Activated CD4-positive, alpha-beta T cell treated with anti-CD3 and anti-CD28 coated beads for 36 hours (primary cell): Measurements from ENCODE around the gene TXK. TPM values are rescaled to one million over a fixed set of nuclear protein-coding genes. Genes with fewer than 3 reads are reported as not detected.
A peak's percentile ranks its signal among the peaks of the same experiment; 100 is the strongest.

Experiments
- ATAC-seq: fragments of 200-7000 bp; cut with Tn5 transposase; one replicate; pipeline ENCODE4 v1.10.0; 2021; ENCODE audit warnings: mild to moderate bottlenecking, moderate library complexity
- CTCF ChIA-PET: fragments of 350-600 bp; sonication (Branson Sonifier 250); formaldehyde crosslinking; loops from one replicate; lab custom pipeline; 2021; ENCODE audit warnings: antibody characterized with exemption; lab: Charles Lee
- POLR2A ChIA-PET: fragments of 350-600 bp; sonication (Branson Sonifier 250); formaldehyde crosslinking; loops from one replicate; lab custom pipeline; 2021; ENCODE audit warnings: antibody characterized with exemption, inconsistent platforms; lab: Charles Lee
- DNase-seq: peaks from one replicate; pipeline ENCODE4 v3.0.0-alpha.2; 2020
- H3K27ac Mint-ChIP-seq: one replicate; pipeline ENCODE4 v1.8.0; 2021; ENCODE audit warnings: mixed read lengths
- H3K27me3 Mint-ChIP-seq: one replicate; pipeline ENCODE4 v1.8.0; 2021; ENCODE audit warnings: mixed read lengths
- H3K36me3 Mint-ChIP-seq: one replicate; pipeline ENCODE4 v1.8.0; 2021; ENCODE audit warnings: low read depth, mixed read lengths
- H3K4me1 Mint-ChIP-seq: one replicate; pipeline ENCODE4 v1.8.0; 2021; ENCODE audit warnings: mixed read lengths
- H3K4me3 Mint-ChIP-seq: one replicate; pipeline ENCODE4 v1.8.0; 2021; ENCODE audit warnings: mild to moderate bottlenecking, moderate library complexity, mixed read lengths
- H3K9me3 Mint-ChIP-seq: one replicate; pipeline ENCODE4 v1.8.0; 2021; ENCODE audit warnings: low read depth, mixed read lengths
- intact Hi-C, 2 experiments: fragments of 100-400 bp; cut with DNase I in 1 of 2; cut with micrococcal nuclease in 1 of 2; formaldehyde crosslinking; loops; one replicate each; pipeline versions ENCODE4 v1.14.2 to v1.15.1; 2022 to 2024; cut with DNase I, micrococcal nuclease
- total RNA-seq, 2 experiments: library from RNA; stranded (reverse); gene quantifications; one replicate each; pipeline ENCODE4 v1.2.3, GENCODE V29; 2021

TXK gene
- total RNA-seq, 2 experiments from 2014 or later, result 11.2 to 18.2 TPM

- peaks cover 5% of the 10 kb centered on the region for H3K27me3 Mint-ChIP-seq
- H3K27ac Mint-ChIP-seq, result no peak overlapping the region
- no peaks in the 10 kb centered on the region for H3K9me3 Mint-ChIP-seq
- ChIA-PET POLR2A (interaction anchor here (0.6 kb wide), 1 partner anchor 9 kb away, joined by 7 read pairs; no protein-coding TSS in a partner anchor), CTCF (interaction anchor here (0.6 to 0.9 kb wide), 2 partner anchors 11 to 102 kb away, joined by 3 to 7 read pairs; partner anchors contain the start of genes CNGA1 and NIPAL1)
- intact Hi-C loops, result loop anchor here in 1 of 2 experiments (1.0 kb wide), 1 partner anchor 9 kb away; no protein-coding TSS in a partner anchor
- ATAC-seq (peak; percentile 96), DNase-seq (no peak)
- no peak overlapping the region for H3K4me3 Mint-ChIP-seq
- peaks cover 11% of the 10 kb centered on the region for H3K36me3 Mint-ChIP-seq
- H3K4me1 Mint-ChIP-seq, result peaks cover 23% of the 10 kb centered on the region
Observed at GRCh38 chr4:48027653-48028052, 106.4 kb downstream of the TXK start.

- Mint-ChIP-seq H3K4me1 (peaks cover 38% of the 10 kb centered on the region), H3K27ac (no peak overlapping the region), H3K36me3 (peaks cover 11% of the 10 kb centered on the region), H3K9me3 (peaks cover 2% of the 10 kb centered on the region), H3K27me3 (peaks cover 11% of the 10 kb centered on the region), H3K4me3 (no peak overlapping the region)
- CTCF ChIA-PET, result interaction anchor here (4.2 kb wide), 1 partner anchor 10 kb away, joined by 26 read pairs; no protein-coding TSS in a partner anchor
- intact Hi-C loops, result no loop called here
- no peak for DNase-seq
- no peak for ATAC-seq
- POLR2A ChIA-PET, result no interaction called here
Observed at GRCh38 chr4:48025005-48025404, 109.0 kb downstream of the TXK start.

GRCh38 chr4:48024522-48024921 lies 109.5 kb downstream of the TXK start:
- CTCF ChIA-PET, result interaction anchor here (4.2 kb wide), 1 partner anchor 10 kb away, joined by 26 read pairs; no protein-coding TSS in a partner anchor
- POLR2A ChIA-PET, result no interaction called here
- peaks cover 11% of the 10 kb centered on the region for H3K36me3 Mint-ChIP-seq
- peaks cover 11% of the 10 kb centered on the region for H3K27me3 Mint-ChIP-seq
- H3K27ac Mint-ChIP-seq, result no peak overlapping the region
- DNase-seq, result no peak
- peaks cover 42% of the 10 kb centered on the region for H3K4me1 Mint-ChIP-seq
- H3K9me3 Mint-ChIP-seq, result peaks cover 2% of the 10 kb centered on the region
- no peak for ATAC-seq
- H3K4me3 Mint-ChIP-seq, result no peak overlapping the region
- intact Hi-C loops, result no loop called here

- intact Hi-C loops, result no loop called here
- ChIA-PET CTCF (interaction anchor here (0.5 to 4.2 kb wide), 2 partner anchors 13 to 274 kb away, joined by 3 to 26 read pairs; no protein-coding TSS in a partner anchor), POLR2A (no interaction called here)
- H3K36me3 Mint-ChIP-seq, result peaks cover 11% of the 10 kb centered on the region
- H3K4me3 Mint-ChIP-seq, result no peak overlapping the region
- peaks cover 11% of the 10 kb centered on the region for H3K27me3 Mint-ChIP-seq
- ATAC-seq, result no peak
- peaks cover 2% of the 10 kb centered on the region for H3K9me3 Mint-ChIP-seq
- peaks cover 34% of the 10 kb centered on the region for H3K4me1 Mint-ChIP-seq
- peak overlapping the region; percentile 2 for H3K27ac Mint-ChIP-seq
- no peak for DNase-seq
Observed at GRCh38 chr4:48022192-48022799, 111.8 kb downstream of the TXK start.

- Mint-ChIP-seq H3K27me3 (peaks cover 12% of the 10 kb centered on the region), H3K4me1 (peaks cover 35% of the 10 kb centered on the region), H3K4me3 (no peak overlapping the region), H3K9me3 (peaks cover 2% of the 10 kb centered on the region), H3K27ac (no peak overlapping the region), H3K36me3 (peaks cover 7% of the 10 kb centered on the region)
- intact Hi-C loops, result loop anchor here (1.0 to 2.0 kb wide), 3 partner anchors 15 to 108 kb away; no protein-coding TSS in a partner anchor
- ATAC-seq (peak; percentile 64), DNase-seq (no peak)
- CTCF ChIA-PET, result no interaction called here
- POLR2A ChIA-PET, result no interaction called here
Observed at GRCh38 chr4:48021100-48021499, 113.0 kb downstream of the TXK start.

GRCh38 chr4:48018112-48018511 lies 115.9 kb downstream of the TXK start:
- ATAC-seq, result no peak
- DNase-seq, result no peak
- H3K27me3 Mint-ChIP-seq, result peaks cover 20% of the 10 kb centered on the region
- H3K4me1 Mint-ChIP-seq, result peaks cover 40% of the 10 kb centered on the region
- intact Hi-C loops, result loop anchor here (5.0 kb wide), 1 partner anchor 69 kb away; no protein-coding TSS in a partner anchor
- POLR2A ChIA-PET, result no interaction called here
- no peak overlapping the region for H3K27ac Mint-ChIP-seq
- CTCF ChIA-PET, result interaction anchor here (0.8 to 5.3 kb wide), 16 partner anchors 10 to 120 kb away, joined by 3 to 64 read pairs (median 4); no protein-coding TSS in a partner anchor
- H3K36me3 Mint-ChIP-seq, result no peaks in the 10 kb centered on the region
- H3K9me3 Mint-ChIP-seq, result peaks cover 2% of the 10 kb centered on the region
- H3K4me3 Mint-ChIP-seq, result no peak overlapping the region

- peaks cover 19% of the 10 kb centered on the region for H3K27me3 Mint-ChIP-seq
- peaks cover 2% of the 10 kb centered on the region for H3K9me3 Mint-ChIP-seq
- H3K4me3 Mint-ChIP-seq, result peak overlapping the region; percentile 76
- ATAC-seq (peak; percentile 42), DNase-seq (peak; percentile 77)
- intact Hi-C loops, result loop anchor here (1.0 to 5.0 kb wide), 4 partner anchors 19 to 324 kb away; partner anchors contain the start of genes SLAIN2 (in 1 of the 2) and TEC (in 1 of the 2)
- H3K27ac Mint-ChIP-seq, result peak overlapping the region; percentile 42
- CTCF ChIA-PET, result interaction anchor here (0.9 to 5.3 kb wide), 5 partner anchors 16 to 92 kb away, joined by 3 to 64 read pairs (median 9); no protein-coding TSS in a partner anchor
- H3K4me1 Mint-ChIP-seq, result peaks cover 37% of the 10 kb centered on the region
- H3K36me3 Mint-ChIP-seq, result no peaks in the 10 kb centered on the region
- POLR2A ChIA-PET, result no interaction called here
Observed at GRCh38 chr4:48017108-48017571, 116.9 kb downstream of the TXK start.

Other genes with a start within 250 kb of the TXK start
- 10 to 100 TPM; 12.6 to 14.4 TPM for gene NFXL1, start 219.7 kb downstream of the TXK start, total RNA-seq
- gene CNGA1, start 117.6 kb downstream of the TXK start, total RNA-seq, result under 1 TPM; 0.16 to 0.30 TPM
- 1 to 10 TPM; 1.6 to 1.8 TPM for gene NIPAL1, start 117.5 kb downstream of the TXK start, total RNA-seq
- gene TEC, start 135.6 kb upstream of the TXK start, total RNA-seq, result 1 to 10 TPM; 3.5 to 4.3 TPM
- gene SLAIN2, start 207.3 kb upstream of the TXK start, total RNA-seq, result 100 to 1,000 TPM in 1 of 2 experiments, 10 to 100 TPM in 1; 55.7 to 140 TPM